ENCODE results near the gene UBE2E1. TPM values are rescaled to one million over a fixed set of nuclear protein-coding genes. Genes with fewer than 3 reads are reported as not detected.
A peak's percentile ranks its signal among the peaks of the same experiment; 100 is the strongest.

The UBE2E1 gene
- total RNA-seq, 1 experiment from 2014 or later: 102 TPM

DNA sequence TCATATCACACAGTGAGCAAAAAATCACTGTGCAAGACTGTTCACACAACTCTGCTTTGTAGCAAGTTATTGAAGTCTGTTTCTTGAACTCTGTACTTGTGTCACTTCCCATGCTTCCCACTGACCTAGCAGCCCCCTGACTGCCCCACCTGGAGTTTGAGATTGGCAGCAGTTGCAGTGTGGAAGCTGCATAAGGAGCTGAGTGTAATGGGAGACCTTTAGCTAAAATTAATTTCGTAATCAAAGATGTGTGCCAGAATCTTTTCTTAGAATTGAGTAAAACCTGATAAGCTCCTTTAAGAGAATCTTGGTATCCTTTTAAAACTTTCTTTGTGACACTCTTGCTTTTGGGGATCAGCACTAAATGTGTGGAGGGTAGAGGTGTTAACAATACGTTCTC, 68.2 kb downstream of the UBE2E1 start:
- Histone ChIP-seq H3K9me2 (ENCODE audit: insufficient read depth) (no peaks in the 10 kb centered on the region), H3K79me2 (ENCODE audit: low read depth) (peaks cover 74% of the 10 kb centered on the region), H3K9me3 (ENCODE audit: insufficient read depth, low read depth) (no peaks in the 10 kb centered on the region), H3F3A (ENCODE audit: insufficient read depth, low read depth) (peaks cover 24% of the 10 kb centered on the region; the same call in 1 of the 2 replicates), H3K4me3 (no peak overlapping the region), H3K36me3 (ENCODE audit: low read depth) (peaks cover 5% of the 10 kb centered on the region), H3K4me1 (replicated peaks; ENCODE audit: insufficient read depth) (peaks cover 51% of the 10 kb centered on the region), H3K27me3 (ENCODE audit: insufficient read depth, low read depth) (no peaks in the 10 kb centered on the region), H3K4me2 (0 out of 2 replicates have a peak overlapping the region, but pooled peaks have one; percentile 6), H3K27ac (no peak overlapping the region), H4K20me1 (ENCODE audit: insufficient read depth) (peaks cover 52% of the 10 kb centered on the region), H2AFZ (no peak overlapping the region)
- ChIA-PET POLR2A (ENCODE audit: unreplicated experiment) (no interaction called here), CTCF (no interaction called here)
- no TSS peak for BruUV-seq (replicated peaks)
- intact Hi-C loops (cut with micrococcal nuclease; ENCODE audit: unreplicated experiment): no loop called here
- TF ChIP-seq CTCF (conservative IDR thresholded peaks at IDR 0.05) (no peak), EZH2 (IDR thresholded peaks at IDR 0.05; ENCODE audit: low read depth) (no peak)
- DNase-seq: peak in 1 of 2 experiments; percentile 40

- DNase-seq: no peak
- Histone ChIP-seq H3K4me2 (0 out of 2 replicates have a peak overlapping the region, but pooled peaks have one; percentile 6), H3K36me3 (ENCODE audit: low read depth) (peaks cover 5% of the 10 kb centered on the region), H3K27ac (no peak overlapping the region), H3K9me3 (ENCODE audit: insufficient read depth, low read depth) (no peaks in the 10 kb centered on the region), H3K4me1 (replicated peaks; ENCODE audit: insufficient read depth) (peaks cover 51% of the 10 kb centered on the region), H3K79me2 (ENCODE audit: low read depth) (peaks cover 74% of the 10 kb centered on the region), H3K4me3 (no peak overlapping the region), H3K9me2 (ENCODE audit: insufficient read depth) (no peaks in the 10 kb centered on the region), H2AFZ (no peak overlapping the region), H3K27me3 (ENCODE audit: insufficient read depth, low read depth) (no peaks in the 10 kb centered on the region), H3F3A (ENCODE audit: insufficient read depth, low read depth) (peaks cover 24% of the 10 kb centered on the region; the same call in 1 of the 2 replicates), H4K20me1 (ENCODE audit: insufficient read depth) (peaks cover 52% of the 10 kb centered on the region)
- ChIA-PET CTCF (no interaction called here), POLR2A (ENCODE audit: unreplicated experiment) (no interaction called here)
- intact Hi-C loops (cut with micrococcal nuclease; ENCODE audit: unreplicated experiment): no loop called here
- BruUV-seq (replicated peaks): no TSS peak
- TF ChIP-seq EZH2 (IDR thresholded peaks at IDR 0.05; ENCODE audit: low read depth) (no peak), CTCF (conservative IDR thresholded peaks at IDR 0.05) (no peak)
Measured at GRCh38 chr3:23874359-23875112, 68.8 kb downstream of the UBE2E1 start.

DNA sequence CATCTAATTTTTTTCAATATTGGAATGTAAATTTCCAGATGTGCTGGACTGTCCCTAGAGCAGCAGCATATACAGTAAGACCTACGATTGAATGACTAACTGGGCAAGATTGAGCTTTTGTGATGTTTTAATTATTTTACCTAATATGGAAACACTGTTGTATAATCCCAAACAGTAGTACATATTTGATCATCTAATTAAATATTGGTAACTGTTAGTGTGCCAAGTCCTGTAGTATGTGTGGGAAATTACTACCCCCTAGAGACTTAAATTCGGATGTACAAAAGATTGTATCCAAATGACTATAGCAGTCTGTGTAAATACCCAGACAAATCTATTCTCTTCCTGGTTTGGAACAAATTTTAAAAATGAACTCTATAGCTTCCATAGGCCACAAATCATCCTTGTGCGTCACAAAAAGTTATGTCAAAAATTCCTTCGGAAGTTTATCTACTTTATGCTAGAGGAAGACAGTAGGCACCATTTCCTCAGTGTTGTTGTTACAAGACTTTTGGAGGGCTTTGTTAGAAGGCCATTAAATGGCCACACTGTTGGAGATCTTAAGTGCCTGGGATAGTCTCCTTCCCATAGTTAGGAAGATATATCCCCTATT, 69.5 kb downstream of the UBE2E1 start:
- BruUV-seq (replicated peaks): no TSS peak
- CTCF ChIA-PET: interaction anchor here (0.5 kb wide), 1 partner anchor 112 kb away, joined by 3 read pairs; no protein-coding TSS in a partner anchor
- no peak for TF ChIP-seq EZH2 (IDR thresholded peaks at IDR 0.05; ENCODE audit: low read depth)
- no peak for TF ChIP-seq CTCF (conservative IDR thresholded peaks at IDR 0.05)
- Histone ChIP-seq H3K9me2 (ENCODE audit: insufficient read depth) (no peaks in the 10 kb centered on the region), H3K9me3 (ENCODE audit: insufficient read depth, low read depth) (no peaks in the 10 kb centered on the region), H3K4me1 (replicated peaks; ENCODE audit: insufficient read depth) (peaks cover 51% of the 10 kb centered on the region), H3K27ac (no peak overlapping the region), H3K4me3 (no peak overlapping the region), H3F3A (ENCODE audit: insufficient read depth, low read depth) (peaks cover 24% of the 10 kb centered on the region; the same call in 1 of the 2 replicates), H3K79me2 (ENCODE audit: low read depth) (peaks cover 71% of the 10 kb centered on the region), H3K36me3 (ENCODE audit: low read depth) (peaks cover 5% of the 10 kb centered on the region), H4K20me1 (ENCODE audit: insufficient read depth) (peaks cover 51% of the 10 kb centered on the region), H3K27me3 (ENCODE audit: insufficient read depth, low read depth) (no peaks in the 10 kb centered on the region), H3K4me2 (no peak overlapping the region), H2AFZ (no peak overlapping the region)
- intact Hi-C loops (cut with micrococcal nuclease; ENCODE audit: unreplicated experiment): no loop called here
- no peak for DNase-seq
- POLR2A ChIA-PET (ENCODE audit: unreplicated experiment): interaction anchor here (0.6 kb wide), 1 partner anchor 36 kb away, joined by 3 read pairs; no protein-coding TSS in a partner anchor

Measured in PC-9 (cell line).